Activated T-cell treated with anti-CD3 and anti-CD28 coated beads, Interleukin-2, amount 50 U/mL, for 72 hours (primary cell): ENCODE results near the gene THSD7A. TPM values are rescaled to one million over a fixed set of nuclear protein-coding genes. Genes with fewer than 3 reads are reported as not detected.

Source experiments
- ATAC-seq, 2 donors: fragments of 150-1000 bp; cut with Tn5 transposase; replicated peaks in 1 of 2; 2 replicates each; pipeline ENCODE4 v1.10.0; 2021; ENCODE audit warnings: moderate library complexity in 2 of 2, mild to moderate bottlenecking in 1 of 2
- DNase-seq, 2 donors: peaks; one replicate each; pipeline ENCODE4 v3.0.0; 2021 to 2022; ENCODE audit warnings: mixed read lengths in 1 of 2
- H3K27ac Mint-ChIP-seq: one replicate; pipeline ENCODE4 v1.8.0; 2022; ENCODE audit warnings: mild to moderate bottlenecking, moderate library complexity, mixed read lengths
- H3K27me3 Mint-ChIP-seq: one replicate; pipeline ENCODE4 v1.8.0; 2022; ENCODE audit warnings: low read depth, mixed read lengths
- H3K36me3 Mint-ChIP-seq, 2 donors: one replicate each; pipeline ENCODE4 v1.8.0; 2022; ENCODE audit warnings: mixed read lengths in 2 of 2, mild to moderate bottlenecking in 1 of 2; ENCODE audit not compliant: insufficient read depth in 2 of 2
- H3K4me1 Mint-ChIP-seq: one replicate; pipeline ENCODE4 v1.8.0; 2022; ENCODE audit warnings: low read depth, mixed read lengths
- H3K4me3 Mint-ChIP-seq, 2 donors: one replicate each; pipeline ENCODE4 v1.8.0; 2022; ENCODE audit warnings: mild to moderate bottlenecking in 2 of 2, mixed read lengths in 2 of 2, moderate library complexity in 2 of 2
- H3K9me3 Mint-ChIP-seq, 2 donors: one replicate each; pipeline ENCODE4 v1.8.0; 2022; ENCODE audit warnings: mixed read lengths in 2 of 2
- total RNA-seq, 2 donors: library from RNA; stranded (reverse); gene quantifications; one replicate each; pipeline ENCODE4 v1.2.3, GENCODE V29; 2022

THSD7A gene
- total RNA-seq, 2 donors from 2014 or later = not detected

DNA sequence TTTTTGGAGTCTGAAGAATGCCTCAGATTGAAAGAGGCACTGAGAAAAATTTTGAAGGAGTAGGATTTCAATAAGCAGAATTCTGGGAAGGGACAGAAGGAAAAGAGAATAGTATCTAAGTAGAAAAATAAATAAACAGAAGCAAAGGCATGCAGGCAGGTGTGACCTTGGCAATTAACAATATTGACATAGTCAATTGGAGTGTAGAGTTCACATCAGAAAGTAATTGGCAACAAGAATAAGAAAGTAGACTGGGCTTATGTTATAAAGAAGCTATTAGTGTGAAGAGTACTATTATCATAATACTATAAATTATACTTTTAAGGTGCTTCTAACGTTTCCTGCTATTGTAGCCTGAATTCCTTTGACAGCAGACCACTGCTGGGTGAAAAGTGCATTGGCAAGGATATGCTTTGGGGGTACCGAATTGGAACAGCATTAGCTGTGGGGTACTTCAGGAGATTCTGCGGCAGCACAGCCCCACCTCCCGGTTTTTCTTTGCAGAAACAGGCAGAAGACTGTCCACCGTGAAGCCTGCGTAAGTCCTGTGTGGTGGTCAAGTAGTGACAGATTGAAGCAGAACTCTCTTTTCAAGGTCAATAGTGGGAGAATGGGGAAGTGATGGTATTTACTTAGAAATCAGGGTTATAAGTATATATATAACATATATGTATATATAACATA is 357.0 kb downstream of the THSD7A start:
- DNase-seq = no peak
- Mint-ChIP-seq H3K4me3 (no peak overlapping the region), H3K9me3 (no peaks in the 10 kb centered on the region), H3K4me1 (no peaks in the 10 kb centered on the region), H3K27me3 (no peaks in the 10 kb centered on the region), H3K27ac (no peak overlapping the region), H3K36me3 (no peaks in the 10 kb centered on the region)
- no peak for ATAC-seq

DNA sequence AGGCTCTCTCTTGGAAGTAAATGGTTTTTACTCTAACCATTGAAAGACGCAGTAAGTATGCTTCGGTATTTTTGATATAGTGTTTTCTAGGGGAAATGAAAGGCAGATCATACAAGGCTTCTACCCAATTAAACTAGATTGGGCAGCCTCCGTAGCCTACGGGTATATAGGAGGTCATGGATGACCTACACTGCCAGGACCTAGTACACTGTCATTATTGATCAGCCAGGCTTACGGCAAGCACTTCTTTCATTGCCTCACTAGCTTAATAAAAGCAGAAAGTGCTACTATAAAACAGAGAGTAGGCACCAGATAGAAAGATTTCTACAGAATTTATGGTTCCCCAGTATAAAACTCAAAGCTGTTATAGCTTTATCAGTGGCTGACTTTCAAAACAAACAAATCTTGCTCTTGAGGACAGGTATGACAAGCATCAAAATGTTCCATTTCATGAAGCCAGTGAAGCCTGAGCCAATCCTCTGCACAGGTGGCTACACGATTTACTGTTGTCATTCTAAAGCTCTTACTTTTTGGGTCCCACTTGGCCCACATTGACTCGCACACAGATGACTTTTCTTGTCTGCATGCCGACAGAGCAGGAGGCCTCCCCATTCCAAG is 358.1 kb downstream of the THSD7A start:
- Mint-ChIP-seq H3K27me3 (no peaks in the 10 kb centered on the region), H3K36me3 (no peaks in the 10 kb centered on the region), H3K4me1 (no peaks in the 10 kb centered on the region), H3K27ac (no peak overlapping the region), H3K4me3 (no peak overlapping the region), H3K9me3 (no peaks in the 10 kb centered on the region)
- ATAC-seq = no peak
- DNase-seq = no peak

DNA sequence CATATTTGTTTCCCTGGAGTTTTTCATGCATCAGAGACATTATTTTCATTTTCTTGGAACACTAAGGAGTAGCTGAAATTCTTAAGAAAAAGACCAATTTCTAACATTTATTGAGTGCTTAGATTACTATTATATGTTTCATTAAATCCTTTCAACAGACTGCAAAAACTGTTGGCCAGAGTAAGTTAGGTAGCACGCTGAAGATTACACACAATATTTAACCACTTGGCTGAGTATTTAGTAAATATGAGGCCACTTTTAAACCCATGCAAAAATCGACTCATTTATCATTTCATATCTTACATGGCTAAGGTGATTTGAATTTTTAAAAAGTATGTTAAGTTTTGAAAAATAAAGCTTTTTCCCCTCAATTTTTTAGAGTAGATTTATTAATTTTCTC is 358.8 kb downstream of the THSD7A start:
- Mint-ChIP-seq H3K9me3 (no peaks in the 10 kb centered on the region), H3K36me3 (no peaks in the 10 kb centered on the region), H3K4me3 (no peak overlapping the region), H3K27me3 (no peaks in the 10 kb centered on the region), H3K27ac (no peak overlapping the region), H3K4me1 (no peaks in the 10 kb centered on the region)
- no peak for DNase-seq
- ATAC-seq = no peak

DNA sequence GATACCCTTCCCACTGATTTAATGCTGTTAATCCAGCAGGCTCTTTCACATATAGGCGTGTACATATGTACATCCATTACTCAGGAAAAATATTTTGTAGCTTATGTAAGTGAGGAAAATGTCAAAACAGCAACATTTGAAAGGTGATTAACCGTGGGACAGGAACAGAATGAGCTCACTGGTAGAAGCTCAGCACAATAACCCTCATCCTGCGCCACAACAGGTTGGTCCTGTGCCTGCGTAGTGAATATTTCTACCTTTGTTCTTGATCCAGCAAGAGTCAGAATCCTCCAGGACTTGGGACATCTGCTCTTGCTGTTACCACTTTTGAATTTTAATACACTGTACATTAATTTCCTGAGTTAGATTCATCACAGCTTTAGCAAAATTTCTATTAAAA is 359.4 kb downstream of the THSD7A start:
- Mint-ChIP-seq H3K9me3 (no peaks in the 10 kb centered on the region), H3K36me3 (no peaks in the 10 kb centered on the region), H3K27me3 (no peaks in the 10 kb centered on the region), H3K4me1 (no peaks in the 10 kb centered on the region), H3K27ac (no peak overlapping the region), H3K4me3 (no peak overlapping the region)
- no peak for ATAC-seq
- no peak for DNase-seq

DNA sequence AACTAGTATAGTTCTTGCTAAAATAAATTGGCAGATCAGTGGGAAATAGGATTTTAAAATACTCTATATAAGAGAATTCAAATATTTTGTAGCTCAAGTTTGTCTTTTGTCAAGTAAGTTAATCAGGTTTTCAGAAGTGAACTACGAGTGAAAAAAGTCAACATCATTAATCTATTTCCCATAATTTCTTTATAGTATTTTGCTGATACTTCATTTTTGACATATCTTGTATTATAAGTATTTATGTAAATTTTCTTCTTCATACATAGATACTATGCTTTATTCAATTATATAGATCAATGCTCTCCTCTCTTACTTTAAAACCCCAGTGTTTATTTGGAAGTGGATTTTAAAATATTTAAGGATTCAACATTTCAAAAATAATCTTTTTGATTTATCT is 360.7 kb downstream of the THSD7A start:
- DNase-seq (no peak), ATAC-seq (no peak)
- Mint-ChIP-seq H3K4me1 (no peaks in the 10 kb centered on the region), H3K27ac (no peak overlapping the region), H3K9me3 (no peaks in the 10 kb centered on the region), H3K4me3 (no peak overlapping the region), H3K27me3 (no peaks in the 10 kb centered on the region), H3K36me3 (no peaks in the 10 kb centered on the region)

DNA sequence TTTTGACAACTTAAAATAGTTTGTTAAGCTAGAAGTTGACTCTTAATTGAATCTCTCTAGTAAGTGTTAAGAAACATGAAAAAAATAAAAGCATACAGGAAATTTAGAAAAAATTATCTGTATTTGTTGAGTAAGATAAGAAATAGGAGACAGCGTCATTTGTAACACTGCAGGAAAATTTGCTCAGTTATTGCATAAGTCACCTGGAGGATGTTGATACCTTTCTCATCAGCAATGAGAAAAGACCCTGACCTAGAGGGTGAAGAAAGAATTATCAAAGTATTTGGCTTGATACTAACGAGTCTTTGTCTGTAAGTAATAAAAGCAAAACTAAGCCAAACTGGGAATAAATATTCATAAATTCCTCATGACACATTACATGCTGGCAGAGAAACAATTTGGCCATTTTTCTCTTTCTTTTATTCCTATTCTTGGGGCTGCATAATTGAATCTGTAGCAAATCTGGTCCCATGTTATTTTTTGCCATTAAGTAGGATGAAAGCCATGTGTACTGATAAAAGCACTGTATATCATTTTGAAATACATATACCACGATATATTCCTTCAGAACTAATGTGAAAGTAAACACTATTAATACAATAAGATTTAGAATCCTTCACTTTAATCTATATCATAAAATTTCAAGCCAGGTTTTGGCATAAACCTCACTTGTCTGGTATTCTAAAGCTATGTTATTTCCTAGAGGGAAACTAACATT is 362.8 kb downstream of the THSD7A start:
- Mint-ChIP-seq H3K27me3 (no peaks in the 10 kb centered on the region), H3K9me3 (no peaks in the 10 kb centered on the region), H3K27ac (no peak overlapping the region), H3K4me3 (no peak overlapping the region), H3K36me3 (no peaks in the 10 kb centered on the region), H3K4me1 (no peaks in the 10 kb centered on the region)
- no peak for ATAC-seq
- no peak for DNase-seq

DNA sequence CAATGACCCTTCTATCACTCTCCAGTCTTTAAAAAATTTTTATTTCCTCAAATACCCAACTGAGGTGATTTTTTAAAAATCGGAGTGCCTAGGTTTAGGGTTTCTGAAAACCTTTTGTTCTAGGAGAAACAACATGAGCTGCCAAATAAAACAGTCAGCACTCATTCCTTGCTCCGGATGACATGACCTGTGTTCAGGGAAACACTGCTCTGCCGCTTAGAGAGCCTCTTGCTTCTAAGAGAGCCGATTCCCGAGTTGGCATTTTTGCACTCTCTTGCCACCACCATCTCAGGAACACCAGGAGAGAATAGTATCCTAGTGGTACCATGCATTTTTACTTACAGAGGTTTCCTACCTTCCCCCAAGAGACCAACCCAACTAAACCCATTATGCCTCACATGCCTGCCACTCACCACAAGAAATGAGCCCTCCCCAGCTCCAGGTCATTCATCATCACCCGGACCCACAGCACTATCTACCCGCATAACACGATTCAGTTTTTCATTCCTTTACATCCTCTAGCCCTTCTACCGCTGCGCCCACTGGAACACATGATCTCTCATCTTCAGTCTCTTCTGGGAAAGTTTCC is 365.4 kb downstream of the THSD7A start:
- H3K4me3 Mint-ChIP-seq = no peak overlapping the region
- no peaks in the 10 kb centered on the region for H3K9me3 Mint-ChIP-seq

DNA sequence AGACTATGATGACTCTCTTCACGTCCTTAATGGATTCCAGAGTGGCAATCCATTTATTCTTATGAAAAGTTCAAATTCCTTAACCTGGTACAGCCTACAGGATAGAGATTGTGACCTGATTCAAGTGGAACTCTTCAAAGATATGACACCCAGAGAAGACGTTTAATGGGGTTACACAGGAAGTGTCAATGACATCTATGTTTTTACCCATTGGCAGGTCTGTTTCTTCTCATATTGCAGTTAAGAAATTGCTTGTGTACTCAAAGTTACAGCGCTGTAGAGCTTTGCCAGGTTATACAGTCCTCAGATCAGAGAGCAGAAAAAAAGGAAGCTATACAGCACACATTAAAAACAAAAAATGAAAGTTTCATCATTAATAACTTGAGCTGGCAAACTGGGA is 367.4 kb downstream of the THSD7A start:
- no peak for DNase-seq
- no peak for ATAC-seq
- Mint-ChIP-seq H3K4me1 (no peaks in the 10 kb centered on the region), H3K9me3 (no peaks in the 10 kb centered on the region), H3K27me3 (no peaks in the 10 kb centered on the region), H3K27ac (no peak overlapping the region), H3K4me3 (no peak overlapping the region), H3K36me3 (peaks cover 0 to 2% of the 10 kb centered on the region in 2 donors)

More for the DNA sequence above, 365.4 kb downstream of the THSD7A start:
- Mint-ChIP-seq H3K4me1 (no peaks in the 10 kb centered on the region), H3K27me3 (no peaks in the 10 kb centered on the region), H3K27ac (no peak overlapping the region), H3K36me3 (no peaks in the 10 kb centered on the region)
- DNase-seq (no peak), ATAC-seq (no peak)

DNA sequence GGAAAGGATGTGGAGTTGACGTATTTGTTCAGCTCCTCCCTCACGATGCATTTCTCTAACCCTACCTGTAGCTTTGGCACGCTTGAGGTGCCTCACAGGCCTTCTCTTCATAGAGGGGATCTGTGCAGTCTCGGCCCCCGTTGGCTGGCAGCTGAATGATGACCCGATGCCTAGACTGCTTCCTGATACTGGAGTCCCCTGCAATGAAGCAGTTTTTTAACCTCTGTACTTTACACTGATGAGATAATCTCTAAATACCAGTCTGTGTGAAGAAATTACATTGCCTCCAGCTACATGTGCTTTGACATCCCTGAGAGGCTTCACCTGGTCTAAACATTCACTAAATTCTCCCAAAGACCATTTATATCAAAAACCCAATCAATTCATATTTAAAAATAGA is 370.1 kb downstream of the THSD7A start:
- DNase-seq = no peak
- H3K4me1 Mint-ChIP-seq = no peaks in the 10 kb centered on the region
- peaks cover 0 to 2% of the 10 kb centered on the region in 2 donors for H3K36me3 Mint-ChIP-seq
- no peaks in the 10 kb centered on the region for H3K27me3 Mint-ChIP-seq
- no peak overlapping the region for H3K27ac Mint-ChIP-seq
- no peak overlapping the region for H3K4me3 Mint-ChIP-seq
- no peak for ATAC-seq
- no peaks in the 10 kb centered on the region for H3K9me3 Mint-ChIP-seq

DNA sequence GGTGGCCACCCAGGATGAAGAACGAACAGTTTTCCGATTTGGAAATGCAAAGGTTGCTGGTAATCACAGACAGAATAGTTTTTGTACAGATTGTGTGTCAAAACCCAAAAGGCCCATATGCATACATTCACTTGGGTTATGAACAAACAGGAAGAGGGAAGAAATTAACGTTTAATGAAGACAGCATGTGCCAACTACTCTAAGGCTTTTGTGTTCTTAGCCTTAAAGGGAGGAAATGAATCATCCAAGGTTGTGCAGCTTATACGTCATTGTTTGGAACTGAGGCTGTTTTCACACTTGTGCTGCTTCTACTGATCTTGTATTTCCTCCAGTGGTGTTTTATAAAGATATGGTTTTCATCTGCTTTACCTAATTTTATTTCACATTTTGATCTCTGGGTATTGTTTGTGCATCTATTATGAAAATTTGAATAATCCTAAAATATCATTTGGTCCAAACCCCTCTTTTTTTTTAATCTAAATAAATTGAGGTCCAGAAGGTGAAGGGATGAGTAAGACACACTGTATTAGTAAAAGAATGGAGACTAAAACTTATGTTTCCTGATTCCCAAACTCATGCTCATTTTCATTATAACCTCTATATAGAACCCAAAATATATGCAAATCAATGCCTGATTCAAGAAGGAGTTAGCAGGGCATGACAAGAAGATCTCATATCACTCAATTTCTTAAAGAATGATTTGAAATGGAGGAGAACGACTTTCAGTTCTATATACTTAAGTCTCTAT is 373.1 kb downstream of the THSD7A start:
- no peak overlapping the region for H3K27ac Mint-ChIP-seq
- ATAC-seq = peak; percentile 56 to 85
- H3K9me3 Mint-ChIP-seq = no peaks in the 10 kb centered on the region

DNA sequence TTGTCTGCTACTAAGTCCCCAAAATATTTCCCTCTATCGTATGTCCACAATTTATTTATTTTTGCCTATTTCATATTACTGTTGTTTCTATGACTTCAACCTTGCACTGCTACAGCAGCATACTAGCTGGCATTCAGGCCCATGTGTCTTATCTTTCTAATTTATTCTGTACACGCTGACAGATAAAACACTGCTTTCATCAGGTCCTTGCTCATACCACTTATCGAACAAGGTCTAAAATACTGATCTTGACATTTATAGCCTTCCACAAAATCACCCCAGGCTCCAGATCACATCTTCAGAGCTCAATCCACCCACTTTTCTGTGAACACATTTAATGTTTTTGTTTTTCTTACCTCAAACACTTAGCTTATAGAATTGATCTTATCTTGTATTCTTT is 374.6 kb downstream of the THSD7A start:
- Mint-ChIP-seq H3K9me3 (no peaks in the 10 kb centered on the region), H3K4me1 (no peaks in the 10 kb centered on the region), H3K36me3 (peaks cover 0 to 2% of the 10 kb centered on the region in 2 donors), H3K27ac (no peak overlapping the region), H3K4me3 (no peak overlapping the region), H3K27me3 (no peaks in the 10 kb centered on the region)
- DNase-seq (no peak), ATAC-seq (no peak)

More for the DNA sequence above, 373.1 kb downstream of the THSD7A start:
- Mint-ChIP-seq H3K27me3 (no peaks in the 10 kb centered on the region), H3K4me1 (no peaks in the 10 kb centered on the region), H3K4me3 (no peak overlapping the region), H3K36me3 (peaks cover 0 to 2% of the 10 kb centered on the region in 2 donors)
- no peak for DNase-seq

DNA sequence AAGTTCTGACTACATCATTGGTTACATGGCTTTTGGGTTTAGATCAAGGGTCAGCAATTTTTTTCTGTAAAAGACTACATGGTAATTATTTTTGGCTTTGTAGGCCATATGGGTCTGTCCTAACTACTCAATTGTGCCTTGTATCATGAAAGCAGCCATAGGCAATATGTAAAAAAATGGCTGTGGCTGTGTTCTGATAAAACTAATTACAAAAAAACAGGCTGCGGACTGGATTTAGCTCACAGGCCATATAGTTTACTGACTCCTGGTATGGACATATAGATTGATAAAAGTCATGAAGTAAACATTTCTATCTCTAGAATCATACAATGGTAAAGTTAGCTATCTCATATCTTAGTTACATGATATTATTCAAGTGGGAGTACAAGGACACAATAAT is 375.4 kb downstream of the THSD7A start:
- Mint-ChIP-seq H3K27me3 (no peaks in the 10 kb centered on the region), H3K9me3 (no peaks in the 10 kb centered on the region), H3K36me3 (peaks cover 0 to 2% of the 10 kb centered on the region in 2 donors), H3K4me1 (no peaks in the 10 kb centered on the region), H3K4me3 (no peak overlapping the region), H3K27ac (no peak overlapping the region)
- DNase-seq (no peak), ATAC-seq (no peak)

DNA sequence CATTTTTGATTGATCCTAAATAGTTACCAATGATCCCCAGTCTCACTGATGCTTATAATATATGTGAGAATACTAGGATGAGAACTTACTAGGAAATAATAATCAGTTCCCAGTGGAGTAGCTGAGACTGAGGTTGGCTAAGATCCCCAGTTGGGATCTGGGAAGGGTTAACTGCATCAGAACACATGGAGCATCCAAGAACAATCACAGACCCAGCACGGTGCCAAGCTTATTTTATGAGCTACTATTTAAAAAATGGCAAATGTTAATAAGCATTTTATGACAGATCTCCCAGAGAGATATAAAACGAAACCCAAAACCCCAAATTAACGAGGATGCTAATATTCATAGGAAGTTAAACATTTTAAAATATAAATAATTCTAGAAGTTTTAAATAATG is 379.5 kb downstream of the THSD7A start:
- Mint-ChIP-seq H3K4me1 (no peaks in the 10 kb centered on the region), H3K4me3 (no peak overlapping the region), H3K27me3 (no peaks in the 10 kb centered on the region), H3K36me3 (no peaks in the 10 kb centered on the region), H3K9me3 (no peaks in the 10 kb centered on the region), H3K27ac (no peak overlapping the region)
- no peak for DNase-seq
- ATAC-seq = no peak
